ENCODE data around the gene TEX2. TPM values are rescaled to one million over a fixed set of nuclear protein-coding genes. Genes with fewer than 3 reads are reported as not detected.
A peak's percentile ranks its signal among the peaks of the same experiment; 100 is the strongest.

TEX2 gene
- total and polyA plus RNA-seq, 2 of the 13 experiments (the other 11 are each of a cell fraction or from before 2014, with no cell fraction given), result 21.4 to 37.7 TPM

- no peak for TF ChIP-seq NR1H2 (CRISPR knock-in tag; IDR thresholded peaks at IDR 0.05; ENCODE audit: borderline replicate concordance, low read depth)
- TF ChIP-seq TRIM22 (IDR thresholded peaks at IDR 0.05), result no peak
These were observed 104.7 kb downstream of the TEX2 start (continued) for GRCh38 chr17:64158406-64158805.

- Histone ChIP-seq H3K4me3 (replicated peaks in 1 of 3; ENCODE audit: insufficient read depth in 1 of 3, low read depth in 2 of 3, low read length in 3 of 3) (no peak overlapping the region), H3K4me2 (ENCODE audit: low read depth, low read length) (no peak overlapping the region), H3K4me1 (ENCODE audit: insufficient read depth, low read length) (peaks cover 63% of the 10 kb centered on the region), H3K27me3 (ENCODE audit: control insufficient read depth in 1 of 2, insufficient read depth in 2 of 2, low read length in 2 of 2) (no peaks in the 10 kb centered on the region), H3K9ac (ENCODE audit: insufficient read depth, low read depth, low read length) (no peak overlapping the region), H3K79me2 (ENCODE audit: insufficient read depth, low read length) (no peaks in the 10 kb centered on the region), H3K36me3 (replicated peaks in 1 of 2; ENCODE audit: control insufficient read depth in 1 of 2, insufficient read depth in 2 of 2, low read length in 2 of 2) (peaks cover 7 to 34% of the 10 kb centered on the region in 2 experiments), H3K27ac (ENCODE audit: extremely low read length, insufficient read depth, low read length) (peak overlapping the region; percentile 88), H4K20me1 (ENCODE audit: insufficient read depth, low read length) (no peaks in the 10 kb centered on the region), H3K9me3 (ENCODE audit: low read length) (no peaks in the 10 kb centered on the region), H2AFZ (ENCODE audit: low read length) (no peak overlapping the region)
- in situ Hi-C loops (cut with HindIII; ENCODE audit: extremely low pct_ligation_motif_present, low pct_unique_long_range_greater_than_20kb) (no loop called here), intact Hi-C loops (cut with micrococcal nuclease; ENCODE audit: unreplicated experiment) (loop anchor here (2.0 to 10.0 kb wide), 4 partner anchors 21 to 560 kb away; partner anchors contain the start of gene POLG2)
- WGBS (ENCODE audit: low lambda C conversion rate), result 95% methylated on average over 2 of the region's 2 CpGs
- no peak for ATAC-seq
- FAIRE-seq, result no peak
- no TSS peak for BruUV-seq (replicated peaks)
- no peak for TF ChIP-seq YY1 (IDR thresholded peaks at IDR 0.05; ENCODE audit: insufficient read depth, insufficient replicate concordance, low read depth, low read length)
- peak; percentile 43 for TF ChIP-seq FOSL2 (CRISPR knock-in tag; IDR thresholded peaks at IDR 0.05)
- no peak for TF ChIP-seq KDM4B (CRISPR knock-in tag; IDR thresholded peaks at IDR 0.05)
- no peak for TF ChIP-seq ZSCAN5A (CRISPR knock-in tag; IDR thresholded peaks at IDR 0.05; ENCODE audit: borderline replicate concordance)
- TF ChIP-seq TBX3 (IDR thresholded peaks at IDR 0.05; ENCODE audit: borderline replicate concordance), result no peak
- no peak for TF ChIP-seq HDAC2 (CRISPR knock-in tag; IDR thresholded peaks at IDR 0.05)
- POLR2A ChIA-PET, result interaction anchor here (1.5 to 4.4 kb wide), 2 partner anchors 11 to 20 kb away, joined by 4 to 103 read pairs; no protein-coding TSS in a partner anchor
- CTCF ChIA-PET (ENCODE audit: low intra/inter-chr PET ratio, low total read pairs), result no interaction called here
- DNase-seq (ENCODE audit: low spot score), result no peak
These were observed 105.3 kb downstream of the TEX2 start for GRCh38 chr17:64157669-64158180.

Data from HepG2 (cell line).